HG03439 (cell line): ENCODE measurements around the gene RFX2.

Experiments
- ATAC-seq: cut with Tn5 transposase; IDR thresholded peaks from one replicate; pipeline ENCODE4 v1.9.1; 2021; ENCODE audit warnings: mild to moderate bottlenecking, moderate library complexity; ENCODE audit not compliant: unreplicated experiment

The RFX2 gene

GRCh38 chr19:6105444-6105843 is 4.9 kb downstream of the RFX2 start:
- no peak for ATAC-seq

DNA sequence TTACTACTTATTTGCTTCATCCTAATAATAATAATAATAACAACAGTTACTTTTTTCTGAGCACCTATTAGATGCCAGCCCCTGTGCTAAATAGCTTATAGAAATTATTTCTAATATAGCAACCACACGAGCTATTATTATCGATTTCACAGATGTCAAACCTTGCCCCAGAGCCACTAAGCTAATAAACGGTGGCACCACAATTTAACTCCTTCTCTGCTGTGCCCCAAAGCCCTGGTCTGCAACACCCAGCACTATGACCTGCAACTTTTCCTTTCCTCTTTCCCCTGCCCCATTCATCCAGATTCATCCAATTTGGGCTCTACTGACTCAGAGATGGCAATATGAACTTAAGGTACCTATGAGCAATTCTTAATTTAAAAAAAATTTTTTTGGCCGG is 6.4 kb downstream of the RFX2 start:
- ATAC-seq, result no peak

- no peak for ATAC-seq
These were observed 7.1 kb downstream of the RFX2 start for GRCh38 chr19:6103217-6103644.

- ATAC-seq, result no peak
These were observed 8.3 kb downstream of the RFX2 start for GRCh38 chr19:6101991-6102390.

GRCh38 chr19:6101291-6101825 is 8.9 kb downstream of the RFX2 start:
- no peak for ATAC-seq

GRCh38 chr19:6100284-6100915 is 9.9 kb downstream of the RFX2 start:
- no peak for ATAC-seq

GRCh38 chr19:6099599-6099998 is 10.7 kb downstream of the RFX2 start:
- no peak for ATAC-seq

DNA sequence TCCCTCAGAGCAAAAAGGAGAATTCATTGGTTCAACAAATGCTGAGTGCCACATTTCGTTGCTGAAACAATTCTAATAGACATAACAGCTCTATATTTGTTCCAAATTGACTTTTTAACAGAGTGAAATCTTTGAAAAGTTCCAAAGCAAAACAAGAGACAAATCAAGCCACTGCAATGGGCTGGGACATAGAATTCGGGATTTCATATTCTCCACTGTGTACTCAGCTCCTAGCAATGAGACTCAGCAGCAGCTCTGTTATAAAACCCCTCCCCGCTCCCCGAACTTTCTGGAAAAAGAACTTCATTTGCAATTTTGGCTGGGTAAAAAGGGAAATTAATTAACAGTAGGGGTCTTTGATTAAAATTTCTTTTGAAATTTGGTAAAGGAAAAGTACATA is 11.3 kb downstream of the RFX2 start:
- no peak for ATAC-seq

DNA sequence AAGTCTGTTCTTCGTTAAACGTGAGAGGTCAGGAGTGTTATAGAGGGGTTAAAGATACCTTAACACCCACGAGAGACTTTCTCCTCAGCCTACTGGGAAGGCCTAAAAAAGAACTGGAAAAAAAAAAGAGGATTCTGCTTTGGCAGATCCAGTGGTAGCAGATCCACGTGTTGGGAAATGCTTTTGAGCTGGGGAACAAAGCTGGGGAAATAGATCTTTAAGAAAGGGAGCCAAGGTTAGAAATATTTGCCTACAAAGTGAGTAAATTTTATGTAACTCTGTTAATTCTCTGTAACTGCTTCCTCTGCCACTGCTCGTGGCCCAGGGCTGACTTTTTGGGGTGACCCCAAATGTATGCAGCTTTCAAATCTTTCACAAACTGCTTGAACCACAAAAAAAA is 11.7 kb downstream of the RFX2 start:
- no peak for ATAC-seq

- ATAC-seq, result no peak
These were observed 12.4 kb downstream of the RFX2 start for GRCh38 chr19:6097911-6098310.

DNA sequence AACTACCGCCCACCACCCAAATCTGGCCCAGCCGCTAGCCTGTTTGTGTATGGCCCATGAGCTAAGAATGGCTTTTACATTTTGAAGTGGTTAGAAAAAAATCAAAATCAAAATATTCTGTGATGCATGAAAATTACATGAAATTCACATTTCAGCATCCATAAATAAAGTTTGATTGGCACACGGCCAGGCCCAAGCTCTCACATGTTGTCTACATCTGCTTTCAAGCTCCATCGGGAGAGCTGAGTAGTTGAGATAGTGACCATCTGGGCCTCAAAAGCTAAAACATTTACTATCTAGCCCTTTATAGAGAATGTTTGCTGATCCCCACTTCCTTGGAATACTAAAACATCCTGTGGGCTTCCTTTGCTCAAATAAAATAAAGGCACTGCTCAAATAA is 14.5 kb downstream of the RFX2 start:
- no peak for ATAC-seq

DNA sequence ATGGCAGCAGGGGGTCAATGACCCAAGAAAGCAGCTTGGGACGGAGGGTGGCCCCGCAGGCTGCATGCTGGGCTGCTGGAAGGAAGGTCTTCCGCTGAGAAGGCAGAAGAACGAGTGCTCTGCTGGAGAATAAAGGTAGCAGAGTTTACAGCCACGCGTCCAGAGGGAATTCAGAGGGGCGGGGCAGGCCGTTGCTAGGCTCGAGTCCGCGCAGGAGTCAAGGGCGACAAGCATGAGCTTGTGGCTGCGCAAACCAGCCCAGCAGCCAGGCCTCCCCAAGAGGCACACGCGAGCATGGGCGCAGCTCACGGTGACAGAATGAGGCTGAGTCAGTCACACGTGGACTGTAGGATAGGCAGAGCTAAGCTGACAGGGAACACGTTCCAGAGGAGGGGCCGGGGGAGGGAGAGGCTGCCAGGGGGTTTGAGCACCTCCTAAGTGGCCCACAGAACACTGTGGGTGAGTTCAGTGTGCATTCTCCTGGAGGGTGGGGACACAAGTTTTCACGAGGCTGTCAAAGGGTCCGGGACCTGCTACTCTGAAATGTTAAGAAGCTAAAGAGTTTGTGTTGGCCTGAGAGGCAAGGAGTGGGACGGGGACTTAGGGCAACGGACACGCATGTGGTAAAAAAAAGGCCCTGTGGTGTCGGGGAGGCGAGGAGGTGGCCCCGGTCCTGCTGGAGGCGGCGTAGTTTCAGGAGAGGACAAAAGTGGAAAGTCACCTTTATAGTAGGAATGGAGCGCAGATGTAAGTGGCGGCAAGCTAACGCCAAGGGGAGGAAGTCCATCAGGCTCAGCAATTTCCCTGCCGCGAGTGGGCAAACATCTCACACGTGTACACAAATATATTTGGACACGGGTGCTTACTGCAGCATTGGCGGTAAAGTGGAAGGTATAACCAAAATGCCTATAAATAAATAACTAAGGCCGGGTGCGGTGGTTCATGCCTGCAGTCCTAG is 17.7 kb downstream of the RFX2 start:
- no peak for ATAC-seq

DNA sequence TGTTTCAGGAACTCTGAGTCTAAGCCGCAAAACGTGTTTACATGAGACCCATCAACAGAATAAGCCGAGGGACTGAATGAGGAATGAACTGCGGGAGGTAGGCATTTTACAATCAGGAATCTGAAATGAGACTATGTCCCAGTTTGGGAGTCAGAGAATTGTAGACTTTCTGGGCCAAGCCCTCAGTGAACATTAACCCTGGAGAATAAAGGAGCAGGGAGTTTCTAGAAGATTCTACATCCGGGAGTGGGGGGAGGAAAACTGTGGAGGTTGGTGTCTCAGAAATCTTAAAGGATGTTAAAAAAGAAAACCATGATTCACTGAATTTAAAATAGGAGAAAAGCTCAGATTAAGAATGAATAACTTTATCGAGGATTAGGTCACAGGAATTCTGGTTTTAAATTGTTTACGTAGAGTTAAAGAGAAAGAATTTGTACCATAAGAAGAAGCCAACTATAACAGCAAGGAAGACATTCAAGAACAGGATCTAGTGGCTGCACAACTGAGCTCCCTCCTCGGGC is 18.5 kb downstream of the RFX2 start:
- no peak for ATAC-seq

GRCh38 chr19:6090634-6091033 is 19.7 kb downstream of the RFX2 start:
- no peak for ATAC-seq

- ATAC-seq, result no peak
These were observed 21.7 kb downstream of the RFX2 start for GRCh38 chr19:6088602-6089049.

- ATAC-seq, result no peak
These were observed 23.2 kb downstream of the RFX2 start for GRCh38 chr19:6087074-6087571.

- no peak for ATAC-seq
These were observed 24.1 kb downstream of the RFX2 start for GRCh38 chr19:6086068-6086788.

DNA sequence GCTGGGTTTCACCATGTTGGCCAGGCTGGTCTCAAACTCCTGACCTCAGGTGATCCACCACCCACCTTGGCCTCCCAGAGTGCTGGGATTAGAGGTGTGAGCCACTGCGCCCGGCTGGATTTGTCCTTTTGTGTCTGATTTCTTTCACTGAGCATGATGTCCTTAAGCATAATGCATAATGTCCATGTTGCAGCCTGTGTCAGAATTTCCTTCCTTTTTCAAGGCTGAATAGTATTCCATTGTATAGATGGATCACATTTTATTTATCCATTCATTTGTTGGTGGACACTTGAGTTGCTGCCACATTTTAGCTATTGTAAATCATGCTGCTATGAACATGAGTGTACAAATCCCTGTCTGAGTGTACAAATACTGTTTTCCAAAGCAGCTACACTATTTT is 25.5 kb downstream of the RFX2 start:
- ATAC-seq, result no peak

DNA sequence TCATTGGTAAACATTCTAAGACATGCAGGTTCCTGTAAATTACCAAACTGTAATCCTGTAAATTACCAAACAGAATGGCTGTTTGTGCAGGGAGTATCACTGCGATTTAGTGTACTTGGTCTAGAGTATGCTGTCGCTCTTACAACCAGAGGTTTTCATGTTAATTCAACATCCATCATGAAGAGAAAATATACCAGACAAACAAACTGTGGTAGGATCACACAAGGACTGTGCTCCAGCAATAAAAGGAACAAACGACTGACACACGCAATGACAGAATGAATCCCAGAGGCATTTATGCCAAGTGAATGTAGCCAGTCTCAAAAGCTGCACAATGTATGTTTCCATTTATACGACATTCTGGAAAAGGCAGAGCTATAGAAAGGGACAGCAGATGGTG is 31.2 kb downstream of the RFX2 start:
- no peak for ATAC-seq

- no peak for ATAC-seq
These were observed 32.2 kb downstream of the RFX2 start for GRCh38 chr19:6078068-6078467.
